CD4-positive, alpha-beta T cell treated with Interleukin-6 at 100 ng/mL for 8 hours (primary cell): ENCODE data around the gene RAP2B.
"Not testable (repeated sequence)": the region's sequence is repeated elsewhere in the genome, so short reads cannot be mapped to it uniquely, and the experiment has no call there.

Source experiments
- DNase-seq: peaks from one replicate; pipeline ENCODE4 v3.0.0-alpha.2; 2020; ENCODE audit warnings: mixed read lengths, low spot score

The RAP2B gene

GRCh38 chr3:153161714-153162512 lies at the start of gene RAP2B:
Gene RAP2B, plus strand, starts transcription at chr3:153162226. Its CDS starts 468 bp downstream, at chr3:153162694.
- DNase-seq: peak; percentile 96

- DNase-seq: no peak
Observed at GRCh38 chr3:153113541-153113940, 48.5 kb upstream of the RAP2B start.

GRCh38 chr3:153114270-153114669 lies 47.8 kb upstream of the RAP2B start:
- DNase-seq: not testable (repeated sequence)

- DNase-seq: no peak
Observed at GRCh38 chr3:153115326-153115725, 46.7 kb upstream of the RAP2B start.

- DNase-seq: no peak
Observed at GRCh38 chr3:153127788-153128187, 34.2 kb upstream of the RAP2B start.

GRCh38 chr3:153129426-153129825 lies 32.6 kb upstream of the RAP2B start:
- no peak for DNase-seq

- no peak for DNase-seq
Observed at GRCh38 chr3:153129866-153130265, 32.2 kb upstream of the RAP2B start.

- DNase-seq: no peak
Observed at GRCh38 chr3:153130312-153130977, 31.6 kb upstream of the RAP2B start.

GRCh38 chr3:153137626-153138025 lies 24.4 kb upstream of the RAP2B start:
- no peak for DNase-seq

GRCh38 chr3:153138276-153139210 lies 23.5 kb upstream of the RAP2B start:
- peak; percentile 3 for DNase-seq

GRCh38 chr3:153142961-153143360 lies 19.1 kb upstream of the RAP2B start:
- DNase-seq: no peak

- no peak for DNase-seq
Observed at GRCh38 chr3:153144071-153144470, 18.0 kb upstream of the RAP2B start.

- DNase-seq: no peak
Observed at GRCh38 chr3:153144779-153145178, 17.2 kb upstream of the RAP2B start.

GRCh38 chr3:153145454-153145853 lies 16.6 kb upstream of the RAP2B start:
- no peak for DNase-seq

- no peak for DNase-seq
Observed at GRCh38 chr3:153146191-153147053, 15.6 kb upstream of the RAP2B start.

GRCh38 chr3:153150991-153151390 lies 11.0 kb upstream of the RAP2B start:
- DNase-seq: no peak

- DNase-seq: not testable (repeated sequence)
Observed at GRCh38 chr3:153155786-153156185, 6.2 kb upstream of the RAP2B start.

- DNase-seq: no peak
Observed at GRCh38 chr3:153158189-153158588, 3.8 kb upstream of the RAP2B start.

GRCh38 chr3:153158961-153159735 lies 2.9 kb upstream of the RAP2B start:
- no peak for DNase-seq

- no peak for DNase-seq
Observed at GRCh38 chr3:153159771-153160397, 2.1 kb upstream of the RAP2B start.
